ENCODE results near the gene ARHGAP6.
"Not testable (repeated sequence)": the region's sequence is repeated elsewhere in the genome, so short reads cannot be mapped to it uniquely, and the experiment has no call there.

The ARHGAP6 gene

GRCh38 chrX:11528623-11529022 is 137.1 kb downstream of the ARHGAP6 start:
- CTCF ChIA-PET: interaction anchor here (1.5 kb wide), 1 partner anchor 242 kb away, joined by 3 read pairs; no protein-coding TSS in a partner anchor
- no peak for DNase-seq (ENCODE audit: extremely low spot score)

GRCh38 chrX:11525685-11526084 is 140.0 kb downstream of the ARHGAP6 start:
- DNase-seq (ENCODE audit: extremely low spot score): no peak
- TF ChIP-seq CTCF (IDR thresholded peaks at IDR 0.05; ENCODE audit: control extremely low read depth, extremely low read depth, low read depth, missing control alignments): no peak
- ChIA-PET CTCF (interaction anchor here (1.6 kb wide), 1 partner anchor 250 kb away, joined by 3 read pairs; no protein-coding TSS in a partner anchor), POLR2A (no interaction called here)

More at GRCh38 chrX:11528623-11529022, 137.1 kb downstream of the ARHGAP6 start:
- POLR2A ChIA-PET: no interaction called here
- no peak for TF ChIP-seq CTCF (IDR thresholded peaks at IDR 0.05; ENCODE audit: control extremely low read depth, extremely low read depth, low read depth, missing control alignments)

GRCh38 chrX:11519234-11519633 is 146.5 kb downstream of the ARHGAP6 start:
- CTCF ChIA-PET; POLR2A ChIA-PET; DNase-seq (ENCODE audit: extremely low spot score): not testable (repeated sequence)

- CTCF ChIA-PET: no interaction called here
- POLR2A ChIA-PET: no interaction called here
- DNase-seq (ENCODE audit: extremely low spot score): no peak
- TF ChIP-seq CTCF (IDR thresholded peaks at IDR 0.05; ENCODE audit: control extremely low read depth, extremely low read depth, low read depth, missing control alignments): no peak
These were observed 155.9 kb downstream of the ARHGAP6 start for GRCh38 chrX:11509786-11510185.

- ChIA-PET CTCF (interaction anchor here (1.0 to 1.8 kb wide), 2 partner anchors 10 to 11 kb away, joined by 3 read pairs; no protein-coding TSS in a partner anchor), POLR2A (no interaction called here)
- no peak for DNase-seq (ENCODE audit: extremely low spot score)
- TF ChIP-seq CTCF (IDR thresholded peaks at IDR 0.05; ENCODE audit: control extremely low read depth, extremely low read depth, low read depth, missing control alignments): no peak
These were observed 161.5 kb downstream of the ARHGAP6 start for GRCh38 chrX:11504234-11504633.

GRCh38 chrX:11499076-11500044 is 166.4 kb downstream of the ARHGAP6 start:
- no peak for DNase-seq (ENCODE audit: extremely low spot score)
- ChIA-PET CTCF (no interaction called here), POLR2A (no interaction called here)
- TF ChIP-seq CTCF (IDR thresholded peaks at IDR 0.05; ENCODE audit: control extremely low read depth, extremely low read depth, low read depth, missing control alignments): no peak

GRCh38 chrX:11491375-11491774 is 174.3 kb downstream of the ARHGAP6 start:
- DNase-seq (ENCODE audit: extremely low spot score); POLR2A ChIA-PET; CTCF ChIA-PET: not testable (repeated sequence)

Measured in GM10248 (cell line).